BLaER1 treated with 17β-estradiol and CSF1 and Interleukin-3, amounts not matched to agents 10 nM and 100 nM (cell line): ENCODE results near the gene PLSCR1.
"Not testable (repeated sequence)": the region's sequence is repeated elsewhere in the genome, so short reads cannot be mapped to it uniquely, and the experiment has no call there.

ENCODE experiments used
- H3K27ac ChIP-seq, 11 experiments: shearing (Covaris generic); formaldehyde crosslinking; 2 replicates each; pipeline ENCODE4 v1.8.1; 2022
- H3K27me3 ChIP-seq, 11 experiments: shearing (Covaris generic); formaldehyde crosslinking; 2 replicates each; pipeline ENCODE4 v1.8.1; 2022
- H3K36me3 ChIP-seq, 11 experiments: shearing (Covaris generic); formaldehyde crosslinking; 2 replicates each; pipeline ENCODE4 v1.8.1; 2022
- H3K4me1 ChIP-seq, 10 experiments: shearing (Covaris generic); formaldehyde crosslinking; 2 replicates each; pipeline ENCODE4 v1.8.1; 2022
- H3K4me2 ChIP-seq, 11 experiments: shearing (Covaris generic); formaldehyde crosslinking; 2 replicates each; pipeline ENCODE4 v1.8.1; 2022
- H3K4me3 ChIP-seq, 10 experiments: shearing (Covaris generic); formaldehyde crosslinking; 2 replicates each; pipeline ENCODE4 v1.8.1; 2022
- H3K9ac ChIP-seq, 11 experiments: shearing (Covaris generic); formaldehyde crosslinking; 2 replicates each; pipeline ENCODE4 v1.8.1; 2022
- H3K9me3 ChIP-seq, 11 experiments: shearing (Covaris generic); formaldehyde crosslinking; replicated peaks in 1 of 11; 2 replicates each; pipeline ENCODE4 v1.8.1; 2022
- H4K20me1 ChIP-seq, 11 experiments: shearing (Covaris generic); formaldehyde crosslinking; 2 replicates each; pipeline ENCODE4 v1.8.1; 2022
- Cebpa-rat ChIP-seq, 11 experiments: shearing (Covaris generic); IDR thresholded peaks; 2 replicates each; pipeline ENCODE4 v1.8.1; 2022

The PLSCR1 gene

GRCh38 chr3:146537603-146538002 lies 6.8 kb downstream of the PLSCR1 start:
- peak overlapping the region in 3 of 11 experiments; percentile 46 to 98 (median 94); a peak in 6 of 22 replicates for H3K4me2 ChIP-seq
- H3K27ac ChIP-seq, result no peak overlapping the region; a peak in 1 of 22 replicates
- H3K27me3 ChIP-seq, result no peaks in the 10 kb centered on the region
- H3K9me3 ChIP-seq, result peaks cover 0 to 18% (median 7%) of the 10 kb centered on the region in 11 experiments; a peak in 12 of 22 replicates
- peak overlapping the region in 2 of 10 experiments; percentile 12 to 97; a peak in 4 of 20 replicates for H3K4me3 ChIP-seq
- H3K4me1 ChIP-seq, result peaks cover 14 to 73% (median 29%) of the 10 kb centered on the region in 10 experiments
- H4K20me1 ChIP-seq, result peaks cover 0 to 95% (median 30%) of the 10 kb centered on the region in 11 experiments; a peak in 13 of 22 replicates
- no peak for TF ChIP-seq Cebpa-rat (IDR thresholded peaks at IDR 0.05)
- H3K9ac ChIP-seq, result no peak overlapping the region
- peaks cover 16 to 91% (median 64%) of the 10 kb centered on the region in 11 experiments; a peak in 21 of 22 replicates for H3K36me3 ChIP-seq

GRCh38 chr3:146536681-146537080 lies 7.7 kb downstream of the PLSCR1 start:
- peaks cover 0 to 18% (median 7%) of the 10 kb centered on the region in 11 experiments; a peak in 12 of 22 replicates for H3K9me3 ChIP-seq
- H3K4me2 ChIP-seq, result peak overlapping the region in 3 of 11 experiments; percentile 46 to 98 (median 94); a peak in 6 of 22 replicates
- H3K36me3 ChIP-seq, result peaks cover 18 to 95% (median 68%) of the 10 kb centered on the region in 11 experiments
- peaks cover 0 to 99% (median 24%) of the 10 kb centered on the region in 11 experiments; a peak in 13 of 22 replicates for H4K20me1 ChIP-seq
- peak overlapping the region in 1 of 11 experiments; percentile 50; a peak in 2 of 22 replicates for H3K27ac ChIP-seq
- H3K27me3 ChIP-seq, result no peaks in the 10 kb centered on the region
- peaks cover 5 to 82% (median 20%) of the 10 kb centered on the region in 10 experiments; a peak in 19 of 20 replicates for H3K4me1 ChIP-seq
- TF ChIP-seq Cebpa-rat (IDR thresholded peaks at IDR 0.05), result no peak
- H3K9ac ChIP-seq, result peak overlapping the region in 2 of 11 experiments; percentile 28 to 58; a peak in 2 of 22 replicates
- peak overlapping the region in 2 of 10 experiments; percentile 30 to 97; a peak in 3 of 20 replicates for H3K4me3 ChIP-seq

- Histone ChIP-seq H3K9ac (no peak overlapping the region), H3K27me3 (no peaks in the 10 kb centered on the region), H3K9me3 (0 out of 22 replicates have a peak, but pooled peaks cover 0 to 3% (median 0%) of the 10 kb centered on the region in 11 experiments), H3K4me2 (peak overlapping the region in 1 of 11 experiments; percentile 11; a peak in 1 of 22 replicates), H3K27ac (no peak overlapping the region), H3K4me3 (no peak overlapping the region), H3K4me1 (peaks cover 0 to 76% (median 0%) of the 10 kb centered on the region in 10 experiments; a peak in 7 of 20 replicates), H3K36me3 (peaks cover 27 to 100% (median 78%) of the 10 kb centered on the region in 11 experiments), H4K20me1 (peaks cover 0 to 100% (median 16%) of the 10 kb centered on the region in 11 experiments; a peak in 12 of 22 replicates)
- TF ChIP-seq Cebpa-rat (IDR thresholded peaks at IDR 0.05), result no peak
Measured at GRCh38 chr3:146532406-146532805, 12.0 kb downstream of the PLSCR1 start.

GRCh38 chr3:146530609-146531008 lies 13.8 kb downstream of the PLSCR1 start:
- H3K36me3 ChIP-seq, result peaks cover 24 to 100% (median 86%) of the 10 kb centered on the region in 11 experiments
- no peak for TF ChIP-seq Cebpa-rat (IDR thresholded peaks at IDR 0.05)
- H3K27me3 ChIP-seq, result no peaks in the 10 kb centered on the region
- H3K4me2 ChIP-seq, result no peak overlapping the region
- H3K9me3 ChIP-seq, result no peaks in the 10 kb centered on the region
- no peak overlapping the region for H3K9ac ChIP-seq
- peaks cover 0 to 66% (median 0%) of the 10 kb centered on the region in 10 experiments; a peak in 7 of 20 replicates for H3K4me1 ChIP-seq
- H3K4me3 ChIP-seq, result no peak overlapping the region
- H3K27ac ChIP-seq, result no peak overlapping the region
- H4K20me1 ChIP-seq, result peaks cover 0 to 100% (median 5%) of the 10 kb centered on the region in 11 experiments; a peak in 9 of 22 replicates

GRCh38 chr3:146529021-146529420 lies 15.4 kb downstream of the PLSCR1 start:
- Histone ChIP-seq H3K36me3 (peaks cover 29 to 100% (median 83%) of the 10 kb centered on the region in 11 experiments), H3K9me3 (no peaks in the 10 kb centered on the region), H4K20me1 (peaks cover 0 to 100% (median 0%) of the 10 kb centered on the region in 11 experiments; a peak in 8 of 22 replicates), H3K27ac (no peak overlapping the region), H3K9ac (no peak overlapping the region), H3K27me3 (no peaks in the 10 kb centered on the region), H3K4me2 (no peak overlapping the region), H3K4me1 (peaks cover 0 to 55% (median 0%) of the 10 kb centered on the region in 10 experiments; a peak in 4 of 20 replicates), H3K4me3 (no peak overlapping the region)
- no peak for TF ChIP-seq Cebpa-rat (IDR thresholded peaks at IDR 0.05)

GRCh38 chr3:146524961-146525360 lies 19.4 kb downstream of the PLSCR1 start:
- TF ChIP-seq Cebpa-rat (IDR thresholded peaks at IDR 0.05), result no peak
- peaks cover 0 to 100% (median 0%) of the 10 kb centered on the region in 11 experiments; a peak in 8 of 22 replicates for H4K20me1 ChIP-seq
- peaks cover 0 to 18% (median 0%) of the 10 kb centered on the region in 10 experiments; a peak in 2 of 20 replicates for H3K4me1 ChIP-seq
- peaks cover 19 to 100% (median 87%) of the 10 kb centered on the region in 11 experiments for H3K36me3 ChIP-seq
- H3K4me2 ChIP-seq, result no peak overlapping the region
- H3K9me3 ChIP-seq, result no peaks in the 10 kb centered on the region
- no peak overlapping the region for H3K27ac ChIP-seq
- no peaks in the 10 kb centered on the region for H3K27me3 ChIP-seq
- H3K9ac ChIP-seq, result no peak overlapping the region
- H3K4me3 ChIP-seq, result no peak overlapping the region

GRCh38 chr3:146523531-146523930 lies 20.9 kb downstream of the PLSCR1 start:
- no peak for TF ChIP-seq Cebpa-rat (IDR thresholded peaks at IDR 0.05)
- Histone ChIP-seq H4K20me1 (peaks cover 0 to 100% (median 0%) of the 10 kb centered on the region in 11 experiments; a peak in 7 of 22 replicates), H3K9ac (no peak overlapping the region), H3K4me2 (no peak overlapping the region), H3K4me3 (no peak overlapping the region), H3K4me1 (peaks cover 0 to 18% (median 0%) of the 10 kb centered on the region in 10 experiments; a peak in 2 of 20 replicates), H3K27ac (no peak overlapping the region), H3K27me3 (no peaks in the 10 kb centered on the region), H3K9me3 (no peaks in the 10 kb centered on the region), H3K36me3 (peaks cover 13 to 100% (median 76%) of the 10 kb centered on the region in 11 experiments)

GRCh38 chr3:146522174-146523158 lies 21.9 kb downstream of the PLSCR1 start:
- not testable (repeated sequence) for H3K27ac ChIP-seq, H3K4me2 ChIP-seq, H3K9ac ChIP-seq, H3K9me3 ChIP-seq, H3K27me3 ChIP-seq, H3K4me3 ChIP-seq
- Histone ChIP-seq H3K36me3 (peaks cover 10 to 100% (median 66%) of the 10 kb centered on the region in 11 experiments; a peak in 21 of 22 replicates), H3K4me1 (peaks cover 0 to 26% (median 0%) of the 10 kb centered on the region in 10 experiments; a peak in 2 of 20 replicates), H4K20me1 (peaks cover 0 to 100% (median 0%) of the 10 kb centered on the region in 11 experiments; a peak in 5 of 22 replicates)
